Glomerular endothelial cell (primary cell): ENCODE results near the gene FDPS. TPM values are rescaled to one million over a fixed set of nuclear protein-coding genes. Genes with fewer than 3 reads are reported as not detected.
"Not testable (repeated sequence)": the region's sequence is repeated elsewhere in the genome, so short reads cannot be mapped to it uniquely, and the experiment has no call there.

ENCODE experiments used
- DNase-seq: peaks from one replicate; pipeline ENCODE4 v3.0.0-alpha.2; 2011; ENCODE audit warnings: low read depth, low spot score; ENCODE audit errors: extremely low read depth
- total RNA-seq: library from RNA; depleted of rRNA; stranded (reverse); fragments of >200 nt; gene quantifications from 2 replicates; pipeline ENCODE4 v1.2.3, GENCODE V29; 2015

Gene FDPS
- total RNA-seq, 1 donor from 2014 or later = 319 TPM

DNA sequence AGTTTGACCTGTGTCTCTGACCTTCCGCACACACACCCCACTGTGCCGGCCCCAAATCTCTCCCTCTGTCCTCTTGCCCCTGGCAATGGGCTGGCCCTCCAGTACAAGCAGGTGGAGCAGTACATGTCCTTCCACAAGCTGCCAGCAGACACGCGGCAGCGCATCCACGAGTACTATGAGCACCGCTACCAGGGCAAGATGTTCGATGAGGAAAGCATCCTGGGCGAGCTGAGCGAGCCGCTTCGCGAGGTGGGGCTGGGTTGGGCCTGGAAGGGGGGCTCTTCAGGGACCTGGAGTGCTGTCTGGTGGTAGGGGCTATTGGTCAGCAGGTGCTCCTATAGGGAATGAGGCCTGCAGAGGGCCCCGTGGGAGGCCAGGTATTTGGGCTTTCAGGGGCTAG lies 23.6 kb upstream of the FDPS start:
- DNase-seq = no peak

DNA sequence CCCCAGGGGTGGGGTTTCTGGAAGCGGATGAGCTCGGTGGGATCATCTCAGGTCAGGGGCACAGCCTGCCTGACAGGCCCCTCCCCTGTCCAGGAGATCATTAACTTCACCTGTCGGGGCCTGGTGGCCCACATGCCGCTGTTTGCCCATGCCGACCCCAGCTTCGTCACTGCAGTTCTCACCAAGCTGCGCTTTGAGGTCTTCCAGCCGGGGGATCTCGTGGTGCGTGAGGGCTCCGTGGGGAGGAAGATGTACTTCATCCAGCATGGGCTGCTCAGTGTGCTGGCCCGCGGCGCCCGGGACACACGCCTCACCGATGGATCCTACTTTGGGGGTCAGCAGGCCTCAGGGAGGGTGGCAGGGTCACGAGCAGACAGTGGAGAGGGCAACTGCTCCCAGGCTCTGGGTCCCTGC lies 23.0 kb upstream of the FDPS start:
- no peak for DNase-seq

DNA sequence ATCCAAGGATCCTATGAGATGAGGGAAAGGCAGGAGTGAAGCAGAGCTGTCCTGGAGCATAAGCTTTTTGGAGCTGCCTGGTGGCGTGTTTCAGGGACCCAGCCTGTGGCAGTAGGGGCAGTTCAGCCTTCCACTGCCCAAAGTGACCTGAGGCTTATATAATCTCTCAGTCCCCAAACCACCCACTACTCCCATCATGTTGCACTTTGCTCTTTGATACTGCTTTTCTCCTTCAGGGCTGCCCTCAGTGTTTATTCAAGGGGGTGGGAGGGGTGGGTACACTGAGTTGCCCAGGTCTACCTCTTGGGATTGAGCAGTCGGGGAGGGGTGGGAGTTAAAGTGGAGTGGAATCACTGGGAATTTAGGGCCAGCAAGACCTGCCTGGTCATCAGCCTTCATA lies 22.1 kb upstream of the FDPS start:
- DNase-seq = no peak

DNA sequence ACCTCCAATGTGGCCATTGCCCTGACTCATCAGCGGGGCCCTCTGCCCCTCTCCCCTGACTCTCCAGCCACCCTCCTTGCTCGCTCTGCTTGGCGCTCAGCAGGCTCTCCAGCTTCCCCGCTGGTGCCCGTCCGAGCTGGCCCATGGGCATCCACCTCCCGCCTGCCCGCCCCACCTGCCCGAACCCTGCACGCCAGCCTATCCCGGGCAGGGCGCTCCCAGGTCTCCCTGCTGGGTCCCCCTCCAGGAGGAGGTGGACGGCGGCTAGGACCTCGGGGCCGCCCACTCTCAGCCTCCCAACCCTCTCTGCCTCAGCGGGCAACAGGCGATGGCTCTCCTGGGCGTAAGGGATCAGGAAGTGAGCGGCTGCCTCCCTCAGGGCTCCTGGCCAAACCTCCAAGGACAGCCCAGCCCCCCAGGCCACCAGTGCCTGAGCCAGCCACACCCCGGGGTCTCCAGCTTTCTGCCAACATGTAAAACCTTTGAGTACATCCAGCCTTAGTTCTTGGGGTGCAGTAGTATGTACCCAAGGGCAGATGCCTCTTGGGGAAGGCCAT lies 20.6 kb upstream of the FDPS start:
- DNase-seq = no peak

DNA sequence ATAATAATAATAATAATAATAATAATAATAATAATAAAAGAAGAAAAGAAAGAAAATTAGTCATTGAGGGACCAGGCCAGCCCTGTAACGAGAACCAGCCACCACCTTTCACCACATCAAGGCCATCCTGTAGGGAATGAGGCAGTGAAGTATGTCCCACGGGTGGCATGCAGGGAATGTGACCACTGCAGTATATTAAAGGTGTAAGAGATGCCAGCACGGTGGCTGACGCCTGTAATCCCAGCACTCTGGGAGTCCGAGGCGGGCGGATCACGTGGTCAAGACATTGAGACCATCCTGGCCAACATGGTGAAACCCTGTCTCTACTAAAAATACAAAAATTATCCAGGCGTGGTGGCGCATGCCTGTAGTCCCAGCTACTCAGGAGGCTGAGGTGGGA lies 17.7 kb upstream of the FDPS start:
- not testable (repeated sequence) for DNase-seq

DNA sequence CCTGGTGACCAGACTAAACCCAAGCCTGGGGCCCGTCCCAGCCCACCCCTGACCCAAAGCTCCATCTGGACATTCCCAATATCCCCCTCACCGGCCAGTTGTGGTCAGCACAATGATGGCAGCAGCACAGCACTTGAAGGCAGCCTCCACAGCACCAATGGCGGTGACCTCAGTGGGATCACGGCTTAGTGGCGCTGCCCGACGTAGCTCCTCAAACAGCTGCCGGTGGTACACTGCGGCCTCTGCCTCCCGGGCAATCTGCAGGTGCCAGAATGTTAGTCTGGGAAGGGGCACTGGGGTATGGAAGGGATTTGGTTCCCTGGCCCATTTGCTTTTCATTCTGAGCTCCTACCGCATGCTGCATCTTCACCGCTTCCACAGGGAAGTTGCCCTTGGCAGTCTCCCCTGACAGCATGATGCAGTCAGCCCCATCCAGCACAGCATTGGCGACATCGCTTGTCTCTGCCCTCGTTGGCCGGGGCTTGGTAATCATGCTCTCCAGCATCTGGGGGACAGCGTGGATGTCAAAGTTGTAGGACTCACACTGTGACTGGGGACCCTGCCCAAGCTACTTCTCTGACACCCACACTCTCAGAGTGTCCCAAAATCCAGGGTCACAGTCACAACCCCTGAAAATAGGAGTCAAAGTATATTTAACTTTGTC lies 15.4 kb upstream of the FDPS start:
- no peak for DNase-seq

DNA sequence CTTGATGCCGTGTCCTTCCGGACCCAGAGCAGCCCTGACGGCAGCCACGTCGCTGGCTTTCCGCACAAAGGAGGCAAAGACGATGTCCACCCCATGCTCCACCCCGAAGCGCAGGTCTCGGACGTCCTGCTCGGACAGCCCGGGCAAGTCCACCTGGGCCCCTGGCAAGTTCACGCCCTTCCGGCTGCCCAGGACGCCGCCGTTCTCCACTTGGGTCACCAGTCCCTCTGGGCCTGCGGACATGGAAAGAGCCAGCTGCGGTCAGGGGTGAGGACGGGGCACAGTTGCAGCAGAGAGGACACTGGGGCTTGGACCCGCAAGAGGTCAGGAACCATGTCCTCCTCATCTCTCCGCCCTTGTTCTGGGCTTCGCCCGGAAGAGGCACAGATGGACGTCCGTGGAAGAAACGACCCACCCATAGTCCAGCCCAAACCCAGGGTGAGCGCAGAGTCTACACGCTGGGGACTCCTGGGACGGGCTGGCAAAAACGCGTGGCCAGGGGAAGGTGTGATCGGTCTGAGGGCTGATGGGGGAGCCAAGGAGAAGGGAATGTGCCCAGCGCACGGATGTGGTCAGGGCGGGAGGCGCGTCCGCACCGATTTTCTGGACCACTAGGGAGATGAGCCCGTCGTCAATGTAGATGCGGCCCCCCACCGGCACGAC lies 14.0 kb upstream of the FDPS start:
- no peak for DNase-seq

DNA sequence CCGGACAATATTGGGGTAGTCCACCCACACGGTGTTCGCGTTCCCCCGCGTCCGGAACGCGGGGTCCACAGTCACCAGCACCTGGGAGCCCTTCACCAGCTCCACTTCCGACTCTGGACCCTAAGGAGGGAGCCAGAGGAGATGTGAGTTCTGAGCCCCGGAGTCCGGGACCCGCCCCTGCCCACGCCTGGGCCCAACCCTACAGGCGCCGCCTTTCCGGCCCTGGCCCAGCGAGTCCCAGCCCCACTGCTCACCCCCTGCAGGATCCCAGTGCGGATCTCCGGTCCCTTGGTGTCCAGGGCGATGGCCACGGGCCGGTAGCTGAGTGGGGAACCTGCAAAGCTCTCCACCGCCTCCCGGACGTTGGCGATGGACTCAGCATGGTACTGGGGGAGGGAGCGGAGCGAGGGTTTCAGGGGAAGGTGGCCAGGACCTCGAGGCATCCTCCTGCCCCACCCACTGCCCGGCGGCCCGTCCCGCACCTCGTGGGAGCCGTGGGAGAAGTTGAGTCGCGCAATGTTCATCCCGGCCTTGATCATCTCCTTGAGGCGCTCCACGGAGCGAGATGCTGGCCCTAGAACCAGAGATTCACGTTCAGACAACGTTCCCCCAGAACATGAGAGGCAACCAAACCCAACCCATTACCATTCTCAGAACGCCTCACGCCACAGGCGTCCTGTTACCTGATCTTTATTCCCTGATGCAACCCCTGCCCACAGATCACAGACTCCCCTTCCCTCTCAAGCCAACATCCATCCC lies 13.3 kb upstream of the FDPS start:
- no peak for DNase-seq

DNA sequence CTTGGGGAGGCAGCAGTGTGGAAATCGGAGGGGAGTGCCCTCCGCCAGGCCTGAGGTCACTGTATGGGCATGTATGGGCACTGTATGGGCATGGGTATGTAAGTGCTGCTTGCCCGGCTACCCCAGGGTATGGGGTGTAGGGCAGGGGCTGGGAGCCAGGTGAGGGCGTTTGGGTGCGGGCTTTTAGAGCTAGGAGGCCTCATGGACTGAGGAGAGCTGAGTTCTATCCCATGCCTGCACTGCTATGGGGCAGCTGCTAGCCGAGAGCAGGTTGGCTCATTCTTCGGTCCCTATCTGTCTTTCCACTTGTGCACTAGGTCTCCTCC lies 12.8 kb upstream of the FDPS start:
- no peak for DNase-seq

DNA sequence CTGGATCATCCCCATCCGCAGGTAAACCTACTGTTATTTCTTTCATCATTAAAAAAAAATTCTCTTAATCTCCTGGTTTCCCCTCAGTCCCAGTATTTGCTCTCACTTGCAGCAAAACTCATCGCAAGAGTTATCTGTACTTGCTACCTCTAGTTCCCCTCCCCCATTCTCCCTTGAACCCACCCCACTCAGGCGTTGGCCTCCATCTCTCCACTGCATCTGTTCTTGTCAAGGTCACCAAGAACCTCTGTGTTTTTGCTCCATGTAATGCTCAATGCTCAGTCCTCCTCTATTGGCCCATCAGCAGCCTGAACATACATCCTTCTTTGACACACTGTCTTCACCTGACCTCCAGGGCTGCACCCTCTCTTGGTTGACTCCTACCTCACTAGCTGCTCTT lies 12.0 kb upstream of the FDPS start:
- DNase-seq = no peak

DNA sequence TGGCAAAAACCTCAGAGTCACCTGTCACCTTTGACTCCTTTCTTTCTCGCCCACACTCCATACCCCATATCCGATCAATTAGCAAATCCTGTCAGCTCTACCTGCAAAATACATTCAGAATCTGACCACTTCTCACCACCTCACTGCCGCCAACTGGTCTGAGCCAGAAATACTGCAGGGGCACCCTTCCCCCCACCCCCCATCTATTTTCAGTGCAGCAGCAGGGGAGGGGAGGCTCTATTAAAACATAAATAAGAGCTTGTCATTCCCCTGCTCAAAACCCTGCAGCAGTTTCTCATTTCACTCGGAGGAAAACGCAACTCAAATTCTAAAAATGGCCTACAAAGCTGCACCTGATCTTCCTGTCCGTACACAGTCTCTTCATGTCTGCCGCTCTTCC lies 11.3 kb upstream of the FDPS start:
- DNase-seq = no peak

DNA sequence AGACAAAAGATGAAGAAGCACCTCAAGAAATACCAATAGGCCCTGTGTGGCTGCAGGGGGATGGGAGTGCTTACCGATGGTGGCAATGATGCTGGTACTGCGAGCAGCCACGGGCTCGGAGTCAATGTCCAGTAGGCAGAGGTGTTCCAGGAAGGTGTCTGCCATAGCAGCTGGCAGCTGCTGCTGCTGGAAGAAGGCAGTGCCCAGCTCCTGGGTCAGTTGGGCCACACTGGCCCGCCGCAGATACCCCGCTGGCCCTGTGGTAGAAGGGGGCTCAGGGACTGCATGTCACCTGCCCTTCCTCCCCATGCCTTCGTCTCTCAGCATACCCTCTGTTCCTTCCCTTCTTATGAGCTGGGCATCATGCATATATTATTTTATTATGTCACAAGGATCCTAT lies 8.6 kb upstream of the FDPS start:
- no peak for DNase-seq

DNA sequence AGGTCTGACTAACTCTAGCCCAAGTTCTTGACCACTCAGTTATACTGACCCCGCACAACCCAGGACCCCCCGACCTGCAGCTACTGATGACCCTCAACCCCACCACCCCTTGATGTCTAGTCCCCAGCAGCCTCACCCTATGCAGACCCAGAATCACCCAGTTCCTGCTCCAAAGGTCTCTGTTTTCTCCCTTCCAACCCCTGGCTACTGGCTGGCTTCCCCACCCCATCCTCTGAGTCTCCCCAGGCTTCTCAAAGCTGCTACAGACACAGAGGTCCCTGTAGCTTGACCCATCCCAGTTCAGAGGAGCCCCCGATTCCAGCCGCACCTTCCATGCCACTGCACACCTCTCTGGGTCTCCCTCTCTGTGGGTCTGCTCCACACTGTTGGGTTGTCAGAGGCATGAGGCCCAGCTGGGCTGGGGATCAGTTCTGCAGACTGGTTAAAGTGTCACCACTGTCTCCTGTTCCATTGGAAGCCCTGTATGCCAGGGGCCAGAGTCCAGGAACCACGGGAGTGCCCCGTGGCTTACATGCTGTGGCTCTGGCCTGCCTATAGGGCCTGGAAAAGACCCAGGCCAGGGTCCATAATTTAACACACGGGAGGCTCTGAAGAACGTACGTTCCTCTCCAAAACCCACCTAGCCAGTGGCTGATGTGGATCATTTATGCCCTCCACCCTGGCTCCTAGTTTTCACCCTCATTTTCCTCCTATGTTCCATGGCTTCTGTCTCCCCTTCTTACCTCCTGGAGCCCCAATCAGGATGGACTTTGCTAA lies 7.9 kb upstream of the FDPS start:
- DNase-seq = no peak

DNA sequence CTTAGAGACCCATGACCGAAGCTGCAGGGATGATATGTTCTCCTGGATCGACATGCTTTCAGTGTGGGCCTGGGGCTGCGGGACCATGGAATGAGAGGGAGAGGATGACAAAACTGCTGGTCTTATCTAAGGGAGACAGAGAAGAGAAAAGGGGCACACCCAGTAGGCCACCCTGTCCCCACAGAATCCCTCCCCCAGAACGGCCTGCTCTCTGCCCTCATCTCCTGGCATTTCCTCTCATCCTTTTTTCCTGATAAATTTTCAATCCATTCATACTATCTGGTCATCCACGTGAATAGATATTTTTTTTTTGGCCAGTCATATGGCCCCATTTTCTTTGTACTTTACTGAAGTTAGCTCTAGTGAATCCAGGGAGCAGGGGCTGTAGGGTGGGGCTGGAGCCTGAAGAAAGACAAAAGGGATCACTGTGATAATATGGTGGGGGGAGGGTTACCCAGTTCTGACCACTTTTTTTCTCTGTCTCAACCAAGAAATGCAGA lies 7.3 kb upstream of the FDPS start, which contains the start of gene PKLR:
TSS of gene PKLR (minus strand) at position 97 of the 500 bp plus-strand sequence. CDS start at position 54, 43 bp downstream.
- no peak for DNase-seq

DNA sequence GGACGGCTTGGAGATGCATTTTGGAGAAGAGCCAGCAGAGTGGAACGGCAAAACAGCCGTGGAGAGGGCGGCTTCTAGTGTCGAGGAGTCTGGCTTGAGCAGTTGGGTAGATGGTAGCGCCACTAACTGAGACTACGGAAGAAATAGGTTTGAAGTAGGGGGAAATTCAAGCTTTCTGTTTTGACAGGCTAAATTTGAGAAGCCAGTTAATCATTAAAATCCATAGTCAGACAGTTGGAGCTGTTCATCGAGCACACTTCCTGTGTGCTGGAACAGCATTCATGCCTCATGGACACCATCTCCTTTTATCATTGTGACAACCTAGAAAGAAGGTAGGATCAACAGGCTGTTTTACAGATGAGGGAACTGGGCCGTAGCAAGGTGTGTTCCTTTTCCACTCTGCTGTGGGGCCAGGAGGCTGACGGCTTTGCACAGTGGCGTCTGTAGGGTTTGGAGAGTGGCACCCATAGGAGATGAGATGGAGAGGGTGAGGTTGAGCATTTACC lies 4.1 kb upstream of the FDPS start:
- DNase-seq = no peak

DNA sequence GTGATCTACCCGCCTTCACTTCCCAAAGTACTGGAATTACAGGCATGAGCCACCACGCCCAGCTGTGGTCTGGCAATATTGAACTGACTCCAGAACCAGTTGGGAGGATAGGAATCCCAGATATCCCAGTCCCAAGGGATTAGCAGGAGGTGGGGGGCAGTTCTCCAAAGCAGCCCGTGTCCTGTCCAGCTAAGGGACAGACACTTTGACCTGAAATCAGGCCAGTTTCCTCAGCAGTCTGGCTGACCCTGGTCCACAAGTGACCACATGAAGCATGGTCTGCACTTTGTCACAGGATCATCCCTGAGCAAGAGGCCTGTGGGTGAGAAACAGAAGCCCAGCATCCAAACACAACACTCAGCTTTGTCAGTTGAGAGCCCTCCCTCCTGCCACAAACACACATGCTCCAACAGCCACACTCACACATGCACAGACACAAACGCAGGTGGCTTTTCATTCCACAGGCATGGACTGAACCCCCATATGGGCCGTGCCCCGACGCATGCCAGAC lies 2.7 kb upstream of the FDPS start:
- DNase-seq = no peak

DNA sequence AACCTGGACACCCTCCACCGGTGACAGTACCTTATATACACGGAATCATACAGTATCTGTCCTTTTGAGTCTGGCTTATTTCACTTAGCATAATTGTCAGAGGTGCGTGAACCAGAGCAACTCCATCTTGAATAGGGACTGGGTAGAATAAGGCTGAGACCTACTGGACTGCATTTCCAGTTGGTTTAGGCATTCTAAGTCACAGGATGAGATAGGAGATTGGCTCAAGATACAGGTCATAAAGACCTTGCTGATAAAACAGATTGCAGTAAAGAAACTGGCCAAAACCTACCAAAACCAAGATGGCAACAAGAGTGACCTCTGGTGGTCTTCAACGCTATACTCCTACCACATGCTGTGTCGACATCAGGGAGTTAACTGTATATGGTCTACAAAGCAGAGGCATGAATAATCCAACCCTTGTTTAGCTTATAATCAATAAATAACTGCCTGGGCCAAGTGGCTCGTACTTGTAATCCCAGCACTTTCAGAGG lies 1.4 kb upstream of the FDPS start:
- no peak for DNase-seq

DNA sequence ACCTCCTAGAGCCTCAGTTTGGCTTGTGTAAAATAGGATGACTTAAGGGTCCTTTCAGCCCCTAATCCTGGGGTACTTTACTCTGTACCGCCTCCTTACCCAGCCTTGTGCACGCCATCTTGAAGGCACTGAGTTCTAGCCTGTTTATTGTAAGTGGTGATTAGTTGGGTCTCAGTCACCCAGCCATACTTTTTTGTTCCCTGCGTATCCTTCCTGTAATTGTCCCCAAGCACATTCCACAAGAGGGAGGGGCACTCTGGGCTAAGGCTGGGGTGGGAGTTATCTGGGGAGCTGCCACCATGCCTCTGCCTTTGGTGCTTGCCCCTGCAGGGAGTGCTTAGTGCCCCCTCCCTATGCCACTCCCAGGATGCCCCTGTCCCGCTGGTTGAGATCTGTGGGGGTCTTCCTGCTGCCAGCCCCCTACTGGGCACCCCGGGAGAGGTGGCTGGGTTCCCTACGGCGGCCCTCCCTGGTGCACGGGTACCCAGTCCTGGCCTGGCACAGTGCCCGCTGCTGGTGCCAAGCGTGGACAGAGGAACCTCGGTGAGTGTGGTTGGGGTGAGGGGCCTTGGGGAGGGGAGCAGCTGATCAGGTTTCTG lies 856 bp downstream of the FDPS start:
- no peak for DNase-seq

DNA sequence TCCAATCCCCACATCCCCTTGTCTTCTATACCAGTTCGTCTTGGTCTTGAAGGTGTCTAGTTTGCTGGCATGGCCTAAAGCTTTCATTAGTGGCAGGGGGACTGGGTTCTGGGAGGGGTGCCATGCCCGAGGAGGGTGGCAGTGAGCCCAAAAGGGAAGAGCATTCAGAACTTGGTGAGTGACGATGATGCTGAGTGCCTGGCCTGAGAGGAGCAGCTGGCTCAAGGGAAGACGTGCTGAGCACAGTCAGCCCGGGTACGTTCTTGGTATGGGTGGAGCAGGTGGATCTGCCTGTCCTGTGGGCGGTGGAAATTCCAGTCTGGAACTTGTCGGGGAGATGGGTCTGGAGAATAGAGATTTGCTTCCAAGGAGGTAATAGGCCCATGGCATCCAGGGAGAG lies 4.6 kb downstream of the FDPS start:
- no peak for DNase-seq

DNA sequence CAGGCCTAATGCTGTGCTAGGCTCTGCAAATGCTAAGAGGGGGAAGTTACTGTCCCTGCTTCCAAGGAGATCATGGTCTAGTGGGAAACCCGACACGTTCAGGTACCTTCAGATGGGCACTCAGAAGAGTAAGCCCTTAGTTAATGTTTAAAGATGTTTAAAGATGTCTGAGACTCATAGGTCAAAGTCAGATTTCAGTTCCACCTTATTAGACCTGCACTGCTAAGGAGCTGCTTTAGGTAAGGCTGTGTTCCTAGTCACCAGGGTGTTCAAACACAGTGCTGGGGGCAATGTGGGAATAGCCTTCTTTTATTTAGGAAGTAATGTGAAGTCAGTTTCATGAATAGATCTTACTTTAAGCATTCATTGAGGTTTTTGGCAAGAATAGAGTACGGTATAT lies 8.3 kb downstream of the FDPS start:
- DNase-seq = no peak
